Loucy (cell line): ENCODE results near the gene FAM168A.

Source experiments
- H2AFZ ChIP-seq: fragments of 200-600 bp; sonication (generic); 2 replicates; pipeline ENCODE4 v1.6.0; 2016; ENCODE audit warnings: antibody characterized with exemption, mild to moderate bottlenecking, low read length, moderate library complexity
- H3F3A ChIP-seq: fragments of 200-600 bp; 2 replicates; pipeline ENCODE4 v1.6.0; 2016; ENCODE audit warnings: antibody characterized with exemption, low read depth, mild to moderate bottlenecking
- H3K27me3 ChIP-seq: fragments of 200-600 bp; sonication (generic); 2 replicates; pipeline ENCODE4 v1.6.1; 2014; ENCODE audit warnings: low read length, mild to moderate bottlenecking; ENCODE audit not compliant: insufficient read depth, poor library complexity, severe bottlenecking
- H3K36me3 ChIP-seq: fragments of 200-600 bp; sonication (generic); 2 replicates; pipeline ENCODE4 v1.6.1; 2016; ENCODE audit warnings: low read length; ENCODE audit not compliant: insufficient read depth
- H3K4me1 ChIP-seq: fragments of 200-600 bp; sonication (generic); 2 replicates; pipeline ENCODE4 v1.5.1; 2014; ENCODE audit warnings: low read length, mild to moderate bottlenecking; ENCODE audit not compliant: insufficient read depth, poor library complexity, severe bottlenecking
- H3K4me2 ChIP-seq: fragments of 200-600 bp; sonication (generic); 2 replicates; pipeline ENCODE4 v1.6.0; 2014; ENCODE audit warnings: antibody characterized with exemption, low read length, low read depth, mild to moderate bottlenecking; ENCODE audit not compliant: poor library complexity, severe bottlenecking
- H3K4me3 ChIP-seq: fragments of 200-600 bp; sonication (generic); 2 replicates; pipeline ENCODE4 v1.5.1; 2014; ENCODE audit warnings: low read length, mild to moderate bottlenecking, mixed read lengths; ENCODE audit not compliant: poor library complexity, severe bottlenecking
- H3K79me2 ChIP-seq: fragments of 200-600 bp; sonication (generic); 2 replicates; pipeline ENCODE4 v1.6.1; 2014; ENCODE audit warnings: low read length; ENCODE audit not compliant: insufficient read depth
- H3K9ac ChIP-seq: fragments of 200-600 bp; sonication (generic); 2 replicates; pipeline ENCODE4 v1.6.0; 2014; ENCODE audit warnings: mild to moderate bottlenecking, low read depth, low read length, moderate library complexity; ENCODE audit not compliant: poor library complexity, severe bottlenecking
- H3K9me2 ChIP-seq: fragments of 200-600 bp; sonication (generic); replicated peaks from 2 replicates; pipeline ENCODE4 v1.6.1; 2016; ENCODE audit warnings: low read depth, low read length, mixed read lengths
- H3K9me3 ChIP-seq: fragments of 200-600 bp; sonication (generic); 2 replicates; pipeline ENCODE4 v1.6.1; 2014; ENCODE audit warnings: mild to moderate bottlenecking, antibody characterized with exemption, low read length, low read depth; ENCODE audit not compliant: insufficient read depth
- H4K20me1 ChIP-seq: fragments of 200-600 bp; sonication (generic); 2 replicates; pipeline ENCODE4 v1.6.0; 2014; ENCODE audit warnings: antibody characterized with exemption, low read length, mild to moderate bottlenecking; ENCODE audit not compliant: insufficient read depth, poor library complexity, severe bottlenecking
- EZH2phosphoT487 ChIP-seq: fragments of 200-600 bp; IDR thresholded peaks from 2 replicates; pipeline ENCODE4 v1.6.1; 2018; ENCODE audit warnings: antibody characterized with exemption, mild to moderate bottlenecking, moderate library complexity, borderline replicate concordance
- TF ChIP-seq, protein P1 (sequence below): fragments of 200-600 bp; sonication (generic); conservative IDR thresholded peaks from 2 replicates; pipeline ENCODE4 v1.5.1; 2014; ENCODE audit warnings: mild to moderate bottlenecking, antibody characterized with exemption, low read length

The FAM168A gene

GRCh38 chr11:73429121-73429750, 168.7 kb downstream of the FAM168A start:
- Histone ChIP-seq H3K9me2 (no peaks in the 10 kb centered on the region), H3K4me2 (no peak overlapping the region), H3F3A (no peaks in the 10 kb centered on the region), H3K4me1 (peaks cover 10% of the 10 kb centered on the region), H3K9me3 (no peaks in the 10 kb centered on the region), H3K4me3 (no peak overlapping the region), H3K27me3 (no peaks in the 10 kb centered on the region), H3K79me2 (no peaks in the 10 kb centered on the region; the same call in 1 of the 2 replicates), H3K9ac (no peak overlapping the region), H3K36me3 (peaks cover 18% of the 10 kb centered on the region; the same call in 1 of the 2 replicates), H2AFZ (no peak overlapping the region), H4K20me1 (no peaks in the 10 kb centered on the region)
- no peak for TF ChIP-seq EZH2phosphoT487
- TF ChIP-seq, protein P1, sequence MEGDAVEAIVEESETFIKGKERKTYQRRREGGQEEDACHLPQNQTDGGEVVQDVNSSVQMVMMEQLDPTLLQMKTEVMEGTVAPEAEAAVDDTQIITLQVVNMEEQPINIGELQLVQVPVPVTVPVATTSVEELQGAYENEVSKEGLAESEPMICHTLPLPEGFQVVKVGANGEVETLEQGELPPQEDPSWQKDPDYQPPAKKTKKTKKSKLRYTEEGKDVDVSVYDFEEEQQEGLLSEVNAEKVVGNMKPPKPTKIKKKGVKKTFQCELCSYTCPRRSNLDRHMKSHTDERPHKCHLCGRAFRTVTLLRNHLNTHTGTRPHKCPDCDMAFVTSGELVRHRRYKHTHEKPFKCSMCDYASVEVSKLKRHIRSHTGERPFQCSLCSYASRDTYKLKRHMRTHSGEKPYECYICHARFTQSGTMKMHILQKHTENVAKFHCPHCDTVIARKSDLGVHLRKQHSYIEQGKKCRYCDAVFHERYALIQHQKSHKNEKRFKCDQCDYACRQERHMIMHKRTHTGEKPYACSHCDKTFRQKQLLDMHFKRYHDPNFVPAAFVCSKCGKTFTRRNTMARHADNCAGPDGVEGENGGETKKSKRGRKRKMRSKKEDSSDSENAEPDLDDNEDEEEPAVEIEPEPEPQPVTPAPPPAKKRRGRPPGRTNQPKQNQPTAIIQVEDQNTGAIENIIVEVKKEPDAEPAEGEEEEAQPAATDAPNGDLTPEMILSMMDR, result no peak

DNA sequence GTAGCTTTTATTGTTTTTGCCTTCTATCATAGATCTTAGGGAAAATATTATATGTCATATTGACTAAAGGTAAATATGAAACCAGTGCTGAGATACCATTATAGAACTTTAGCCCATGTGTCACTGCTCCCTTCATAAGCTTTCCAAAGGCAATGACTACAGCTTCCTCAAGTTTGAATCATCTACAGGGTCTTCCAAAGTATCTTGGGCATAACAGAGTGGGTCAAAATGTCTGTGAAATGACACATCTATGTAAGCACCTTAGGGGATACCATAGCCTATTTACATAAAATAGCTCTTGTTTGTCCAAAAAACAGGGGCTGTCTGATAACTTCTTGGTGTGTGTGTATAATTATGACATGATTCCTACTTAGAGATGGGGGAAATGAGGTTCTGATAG, 169.2 kb downstream of the FAM168A start:
- TF ChIP-seq, protein P1, result no peak
- TF ChIP-seq EZH2phosphoT487, result no peak
- no peaks in the 10 kb centered on the region for H3K27me3 ChIP-seq
- no peaks in the 10 kb centered on the region for H3K9me2 ChIP-seq
- no peaks in the 10 kb centered on the region for H3F3A ChIP-seq
- H3K36me3 ChIP-seq, result peaks cover 18% of the 10 kb centered on the region; the same call in 1 of the 2 replicates
- no peak overlapping the region for H3K4me3 ChIP-seq
- no peaks in the 10 kb centered on the region for H3K9me3 ChIP-seq
- H3K4me2 ChIP-seq, result no peak overlapping the region
- H3K9ac ChIP-seq, result no peak overlapping the region
- H4K20me1 ChIP-seq, result no peaks in the 10 kb centered on the region
- H2AFZ ChIP-seq, result no peak overlapping the region
- no peaks in the 10 kb centered on the region; the same call in 1 of the 2 replicates for H3K79me2 ChIP-seq
- H3K4me1 ChIP-seq, result peaks cover 10% of the 10 kb centered on the region

- no peak overlapping the region for H3K9ac ChIP-seq
- TF ChIP-seq, protein P1, result no peak
- no peak for TF ChIP-seq EZH2phosphoT487
- no peaks in the 10 kb centered on the region for H4K20me1 ChIP-seq
- H3K9me3 ChIP-seq, result no peaks in the 10 kb centered on the region
- no peaks in the 10 kb centered on the region for H3F3A ChIP-seq
- H3K4me2 ChIP-seq, result no peak overlapping the region
- no peaks in the 10 kb centered on the region for H3K79me2 ChIP-seq
- peaks cover 10% of the 10 kb centered on the region for H3K4me1 ChIP-seq
- H3K4me3 ChIP-seq, result no peak overlapping the region
- no peaks in the 10 kb centered on the region for H3K9me2 ChIP-seq
- H2AFZ ChIP-seq, result no peak overlapping the region
- no peaks in the 10 kb centered on the region for H3K27me3 ChIP-seq
- peaks cover 18% of the 10 kb centered on the region; the same call in 1 of the 2 replicates for H3K36me3 ChIP-seq
These were observed 169.7 kb downstream of the FAM168A start for GRCh38 chr11:73428227-73428626.
